B cell (primary cell): ENCODE results near the gene MYT1. TPM values are rescaled to one million over a fixed set of nuclear protein-coding genes. Genes with fewer than 3 reads are reported as not detected.

Experiments used
- ATAC-seq: fragments of 200-7000 bp; cut with Tn5 transposase; one replicate; pipeline ENCODE4 v1.10.0; 2021; ENCODE audit warnings: low read depth, mild to moderate bottlenecking, moderate number of reproducible peaks, moderate library complexity
- CTCF ChIA-PET: fragments of 350-600 bp; sonication (Branson Sonifier 250); formaldehyde crosslinking; loops from one replicate; lab custom pipeline; 2021; ENCODE audit warnings: antibody characterized with exemption, inconsistent platforms; lab: Charles Lee
- POLR2A ChIA-PET: fragments of 350-600 bp; sonication (Branson Sonifier 250); formaldehyde crosslinking; loops from one replicate; lab custom pipeline; 2021; ENCODE audit warnings: antibody characterized with exemption; lab: Charles Lee
- DNase-seq: peaks from one replicate; pipeline ENCODE4 v3.0.0; 2013
- H2AFZ ChIP-seq: 2 replicates; pipeline ENCODE4 v1.6.1; 2012; ENCODE audit warnings: mild to moderate bottlenecking, low read depth, low read length; ENCODE audit not compliant: insufficient read depth, poor library complexity, severe bottlenecking
- H3K27ac ChIP-seq, 2 donors: 1 replicate in 1 of 2; 2 replicates in 1 of 2; pipeline ENCODE4 v1.5.1; 2012 to 2013; ENCODE audit warnings: low read length in 2 of 2, mild to moderate bottlenecking in 2 of 2, moderate library complexity in 1 of 2
- H3K27me3 ChIP-seq, 4 experiments: fragments of 200-600 bp in 1 of 4; sonication (generic) in 1 of 4; replicated peaks in 1 of 4; 1 replicate in 2 of 4; 2 replicates in 2 of 4; pipeline versions ENCODE4 v1.6.1 to v1.7.0; 2013 to 2016; ENCODE audit warnings: low read length in 3 of 4, mild to moderate bottlenecking in 2 of 4, mixed read lengths in 1 of 4, moderate library complexity in 1 of 4; ENCODE audit not compliant: insufficient read depth in 4 of 4, control insufficient read depth in 3 of 4; ENCODE audit errors: control extremely low read depth in 1 of 4
- H3K36me3 ChIP-seq, 2 experiments: replicated peaks in 1 of 2; 1 replicate in 1 of 2; 2 replicates in 1 of 2; pipeline versions ENCODE4 v1.6.1 to v1.7.1; 2013; ENCODE audit warnings: low read length in 1 of 2; ENCODE audit not compliant: insufficient read depth in 2 of 2, control insufficient read depth in 1 of 2; ENCODE audit errors: control extremely low read depth in 1 of 2, extremely low read depth in 1 of 2
- H3K4me1 ChIP-seq, 2 donors: fragments of 200-600 bp in 1 of 2; sonication (generic) in 1 of 2; 1 replicate in 1 of 2; 2 replicates in 1 of 2; pipeline versions ENCODE4 v1.5.1 to v1.6.1; 2013 to 2017; ENCODE audit warnings: low read length in 2 of 2; ENCODE audit not compliant: control insufficient read depth in 2 of 2, insufficient read depth in 2 of 2
- H3K4me2 ChIP-seq: replicated peaks from 2 replicates; pipeline ENCODE3; 2012; ENCODE audit warnings: mild to moderate bottlenecking, low read depth, low read length; ENCODE audit not compliant: poor library complexity, severe bottlenecking
- H3K4me3 ChIP-seq, 5 experiments: fragments of 200-600 bp in 1 of 5; sonication (generic) in 1 of 5; 1 replicate in 3 of 5; 2 replicates in 2 of 5; pipeline versions ENCODE4 v1.5.1 to v1.7.0; 2011 to 2016; ENCODE audit warnings: low read length in 4 of 5, mild to moderate bottlenecking in 4 of 5, low read depth in 2 of 5, control low read depth in 1 of 5, moderate library complexity in 1 of 5; ENCODE audit not compliant: insufficient read depth in 1 of 5; ENCODE audit errors: control extremely low read depth in 1 of 5, extremely low read depth in 1 of 5
- H3K79me2 ChIP-seq: fragments of 200-600 bp; sonication (generic); one replicate; pipeline ENCODE4 v1.6.0; 2016; ENCODE audit warnings: low read length; ENCODE audit not compliant: control insufficient read depth, insufficient read depth
- H3K9ac ChIP-seq: fragments of 200-600 bp; sonication (generic); 2 replicates; pipeline ENCODE4 v1.6.1; 2017; ENCODE audit warnings: mild to moderate bottlenecking, low read length, moderate library complexity
- H3K9me3 ChIP-seq, 3 donors: one replicate each; pipeline versions ENCODE4 v1.6.1 to v1.7.1; 2013; ENCODE audit warnings: low read length in 2 of 3; ENCODE audit not compliant: control insufficient read depth in 2 of 3, insufficient read depth in 1 of 3; ENCODE audit errors: control extremely low read depth in 1 of 3
- H4K20me1 ChIP-seq: 2 replicates; pipeline ENCODE4 v1.6.0; 2012; ENCODE audit warnings: mild to moderate bottlenecking, low read length; ENCODE audit not compliant: insufficient read depth, control insufficient read depth, poor library complexity, severe bottlenecking
- H3K27ac Mint-ChIP-seq: one replicate; pipeline ENCODE4 v1.8.0; 2021; ENCODE audit warnings: mixed read lengths
- H3K27me3 Mint-ChIP-seq: one replicate; pipeline ENCODE4 v1.8.0; 2021; ENCODE audit warnings: mixed read lengths
- H3K4me1 Mint-ChIP-seq: one replicate; pipeline ENCODE4 v1.8.0; 2021; ENCODE audit warnings: mixed read lengths
- H3K4me3 Mint-ChIP-seq: one replicate; pipeline ENCODE4 v1.8.0; 2021; ENCODE audit warnings: mixed read lengths
- H3K9me3 Mint-ChIP-seq: one replicate; pipeline ENCODE4 v1.8.0; 2022; ENCODE audit warnings: mixed read lengths; ENCODE audit not compliant: insufficient read depth
- CTCF ChIP-seq: fragments of 200-600 bp; IDR thresholded peaks from one replicate; pipeline ENCODE4 v1.8.0; 2022; ENCODE audit warnings: antibody characterized with exemption, mild to moderate bottlenecking
- EZH2 ChIP-seq: IDR thresholded peaks from 2 replicates; pipeline ENCODE4 v1.6.1; 2012; ENCODE audit warnings: borderline replicate concordance, low read depth, mild to moderate bottlenecking, moderate library complexity, low read length; ENCODE audit not compliant: insufficient read depth, poor library complexity, severe bottlenecking
- WGBS: methylation state at CpG from one replicate; pipeline ENCODE4 v1.1.5; 2013; ENCODE audit warnings: missing lambda C conversion rate; ENCODE audit not compliant: insufficient coverage; 5-methylcytosine and 5-hydroxymethylcytosine counted together
- intact Hi-C: fragments of 100-400 bp; cut with micrococcal nuclease; formaldehyde crosslinking; loops from one replicate; pipeline ENCODE4 v1.10.0; 2022
- polyA plus RNA-seq: library from polyadenylated mRNA; depleted of rRNA; stranded (reverse); fragments of >200 nt; gene quantifications from 2 replicates; pipeline ENCODE4 v1.2.3, GENCODE V29; 2012
- total RNA-seq, 2 donors: library from RNA; stranded (reverse); fragments of 120-200 nt in 1 of 2; gene quantifications; 1 replicate in 1 of 2; 2 replicates in 1 of 2; pipeline versions ENCODE4 v1.2.3 to v1.2.4, GENCODE V29; 2013 to 2022

The MYT1 gene
- total and polyA plus RNA-seq, 2 donors (not counting 1 experiment from before 2014, with no cell fraction given): 0.49 to 42.2 TPM

- Histone ChIP-seq H3K27ac (no peak overlapping the region), H3K79me2 (no peaks in the 10 kb centered on the region), H3K27me3 (no peaks in the 10 kb centered on the region), H2AFZ (no peak overlapping the region), H4K20me1 (no peaks in the 10 kb centered on the region), H3K36me3 (no peaks in the 10 kb centered on the region), H3K4me2 (no peak overlapping the region), H3K9me3 (no peaks in the 10 kb centered on the region), H3K4me3 (no peak overlapping the region), H3K9ac (no peak overlapping the region), H3K4me1 (no peaks in the 10 kb centered on the region)
- H3K27me3 Mint-ChIP-seq: peaks cover 8% of the 10 kb centered on the region
- H3K4me1 Mint-ChIP-seq: no peaks in the 10 kb centered on the region
- 80% methylated on average over 6 of the region's 7 CpGs for WGBS
- intact Hi-C loops: no loop called here
- H3K9me3 Mint-ChIP-seq: no peaks in the 10 kb centered on the region
- TF ChIP-seq EZH2: no peak
- DNase-seq: no peak
- no peak overlapping the region for H3K4me3 Mint-ChIP-seq
- POLR2A ChIA-PET: no interaction called here
- CTCF ChIA-PET: no interaction called here
- no peak overlapping the region for H3K27ac Mint-ChIP-seq
- ATAC-seq: no peak
Observed at GRCh38 chr20:64209148-64209547, 44.9 kb downstream of the MYT1 start.

- intact Hi-C loops: no loop called here
- peaks cover 8% of the 10 kb centered on the region for H3K27me3 Mint-ChIP-seq
- H3K9me3 ChIP-seq: no peaks in the 10 kb centered on the region
- no peak overlapping the region for H3K4me2 ChIP-seq
- H3K9ac ChIP-seq: no peak overlapping the region
- no peak for ATAC-seq
- DNase-seq: no peak
- no peaks in the 10 kb centered on the region for H3K4me1 Mint-ChIP-seq
- ChIA-PET CTCF (no interaction called here), POLR2A (no interaction called here)
- no peaks in the 10 kb centered on the region for H3K79me2 ChIP-seq
- H3K27me3 ChIP-seq: no peaks in the 10 kb centered on the region
- H3K4me1 ChIP-seq: no peaks in the 10 kb centered on the region
- H2AFZ ChIP-seq: no peak overlapping the region
- H3K27ac Mint-ChIP-seq: no peak overlapping the region
- no peaks in the 10 kb centered on the region for H3K9me3 Mint-ChIP-seq
- H3K36me3 ChIP-seq: no peaks in the 10 kb centered on the region
- no peak overlapping the region for H3K4me3 ChIP-seq
- no peak overlapping the region for H3K4me3 Mint-ChIP-seq
- WGBS: 90% methylated on average over 14 of the region's 15 CpGs
- TF ChIP-seq EZH2 (no peak), CTCF (no peak)
- no peaks in the 10 kb centered on the region for H4K20me1 ChIP-seq
- H3K27ac ChIP-seq: no peak overlapping the region
Observed at GRCh38 chr20:64210656-64211369, 46.6 kb downstream of the MYT1 start.
